SHP77 treated with DMSO at 0.1 percent for 48 hours (cell line): ENCODE data around the gene ZNF544.

ENCODE experiments used
- DNase-seq: peaks from one replicate; lab custom pipeline; 2025; lab: John Stamatoyannopoulos, UW

Gene ZNF544

GRCh38 chr19:58228585-58229254 is at the start of gene ZNF544:
Gene ZNF544 (plus strand): TSS chr19:58228914. CDS start chr19:58244024, 15,110 bp downstream.
- DNase-seq: peak; percentile 10

- no peak for DNase-seq
These were observed 46.7 kb upstream of the ZNF544 start for GRCh38 chr19:58181902-58182576.

- no peak for DNase-seq
These were observed 46.1 kb upstream of the ZNF544 start for GRCh38 chr19:58182577-58182988.

GRCh38 chr19:58182989-58183816 is 45.5 kb upstream of the ZNF544 start, which contains the start of gene ZNF274:
Gene ZNF274 (plus strand): TSS chr19:58183061. CDS start chr19:58183966, 905 bp downstream.
- peak; percentile 79 for DNase-seq

- DNase-seq: no peak
These were observed 44.9 kb upstream of the ZNF544 start for GRCh38 chr19:58183817-58184215.

GRCh38 chr19:58196901-58197616 is 31.7 kb upstream of the ZNF544 start:
- no peak for DNase-seq

- DNase-seq: no peak
These were observed 24.8 kb upstream of the ZNF544 start for GRCh38 chr19:58203814-58204475.

- no peak for DNase-seq
These were observed 24.1 kb upstream of the ZNF544 start for GRCh38 chr19:58204566-58204965.

GRCh38 chr19:58209577-58209976 is 19.1 kb upstream of the ZNF544 start:
- DNase-seq: no peak

GRCh38 chr19:58212336-58213074 is 16.2 kb upstream of the ZNF544 start:
- DNase-seq: no peak

- no peak for DNase-seq
These were observed 15.7 kb upstream of the ZNF544 start for GRCh38 chr19:58213075-58213369.

GRCh38 chr19:58217069-58217481 is 11.6 kb upstream of the ZNF544 start:
- no peak for DNase-seq

- no peak for DNase-seq
These were observed 10.9 kb upstream of the ZNF544 start for GRCh38 chr19:58217607-58218391.

- no peak for DNase-seq
These were observed 9.8 kb upstream of the ZNF544 start for GRCh38 chr19:58218899-58219298.

- DNase-seq: no peak
These were observed 640 bp upstream of the ZNF544 start for GRCh38 chr19:58227964-58228584.

- no peak for DNase-seq
These were observed 533 bp downstream of the ZNF544 start for GRCh38 chr19:58229255-58229639.

- no peak for DNase-seq
These were observed 8.6 kb downstream of the ZNF544 start for GRCh38 chr19:58237324-58237723.

GRCh38 chr19:58243351-58243750 is 14.6 kb downstream of the ZNF544 start:
- DNase-seq: no peak

- no peak for DNase-seq
These were observed 20.2 kb downstream of the ZNF544 start for GRCh38 chr19:58248886-58249285.
